K562 (cell line): ENCODE measurements around the gene EXOC3L2. TPM values are rescaled to one million over a fixed set of nuclear protein-coding genes. Genes with fewer than 3 reads are reported as not detected.
"Not testable (repeated sequence)": the region's sequence is repeated elsewhere in the genome, so short reads cannot be mapped to it uniquely, and the experiment has no call there.

Source experiments
- ATAC-seq: fragments of 200-7000 bp; cut with Tn5 transposase; 3 replicates; pipeline ENCODE4 v1.9.1; 2020; ENCODE audit warnings: moderate library complexity
- BruUV-seq: library from RNA; stranded (reverse); fragments of 400-500 nt; replicated peaks from 2 replicates; lab custom pipeline; 2021; lab: Mats Ljungman, UMichigan
- CTCF ChIA-PET: fragments of 300-600 bp; formaldehyde crosslinking; extraction: SDS; loops from one replicate; lab custom pipeline; 2021; ENCODE audit warnings: low intra/inter-chr PET ratio; lab: Yijun Ruan, JAX
- POLR2A ChIA-PET: fragments of 300-600, 350-650 bp; sonication (Branson Sonifier 250); formaldehyde crosslinking; extraction: SDS; loops from one replicate; lab custom pipeline; 2021; ENCODE audit warnings: antibody characterized with exemption, inconsistent platforms; lab: Yijun Ruan, JAX
- DNase-seq, 4 experiments: peaks; one replicate each; pipeline versions ENCODE4 v3.0.0 to v3.0.0-alpha.2; 2011 to 2018; ENCODE audit warnings: low spot score in 3 of 4, mixed read lengths in 3 of 4; ENCODE audit errors: extremely low read depth in 1 of 4
- FAIRE-seq: peaks from 2 replicates; lab custom pipeline; 2011; peaks lifted over from hg19 to GRCh38; lab: Jason Lieb, UNC
- H2AFZ ChIP-seq: 2 replicates; pipeline ENCODE4 v1.6.0; 2011; ENCODE audit warnings: low read depth, low read length, control low read depth, inconsistent platforms
- H3K27ac ChIP-seq: fragments of 200-600 bp; 3 replicates; pipeline ENCODE4 v1.8.0; 2011; ENCODE audit warnings: low read depth, mild to moderate bottlenecking, control low read depth, inconsistent platforms, low read length, moderate library complexity, mixed read lengths; ENCODE audit errors: extremely low read depth
- H3K27me3 ChIP-seq, 2 experiments: fragments of 300-600 bp in 1 of 2; 2 replicates in 1 of 2; 3 replicates in 1 of 2; pipeline versions ENCODE4 v1.6.0 to v1.8.0; 2011; ENCODE audit warnings: inconsistent platforms in 2 of 2, low read length in 2 of 2, mild to moderate bottlenecking in 1 of 2, mixed read lengths in 1 of 2, moderate library complexity in 1 of 2; ENCODE audit not compliant: control insufficient read depth in 2 of 2, insufficient read depth in 2 of 2
- H3K36me3 ChIP-seq: fragments of 300-600 bp; 3 replicates; pipeline ENCODE4 v1.8.0; 2011; ENCODE audit warnings: mild to moderate bottlenecking, low read length, inconsistent platforms; ENCODE audit not compliant: control insufficient read depth, insufficient read depth
- H3K4me1 ChIP-seq, 2 experiments: fragments of 200-600 bp in 1 of 2; replicated peaks in 1 of 2; 2 replicates in 1 of 2; 3 replicates in 1 of 2; pipeline versions ENCODE4 v1.5.1 to v1.8.0; 2011; ENCODE audit warnings: inconsistent platforms in 2 of 2, low read length in 2 of 2, mild to moderate bottlenecking in 1 of 2, mixed read lengths in 1 of 2, moderate library complexity in 1 of 2; ENCODE audit not compliant: control insufficient read depth in 2 of 2, insufficient read depth in 2 of 2
- H3K4me2 ChIP-seq: 2 replicates; pipeline ENCODE4 v1.6.1; 2011; ENCODE audit warnings: low read length, control low read depth, inconsistent platforms, mixed read lengths; ENCODE audit not compliant: insufficient read depth
- H3K4me3 ChIP-seq: fragments of 200-600 bp; sonication (generic), shearing (Covaris generic); 2 replicates; pipeline ENCODE4 v1.5.1; 2016; ENCODE audit warnings: control low read depth, inconsistent platforms
- H3K79me2 ChIP-seq: fragments of 200-600 bp; 3 replicates; pipeline ENCODE4 v1.8.0; 2011; ENCODE audit warnings: low read length, inconsistent platforms; ENCODE audit not compliant: control insufficient read depth, insufficient read depth
- H3K9ac ChIP-seq, 2 experiments: 2 replicates each; pipeline versions ENCODE4 v1.6.0 to v1.6.1; 2011; ENCODE audit warnings: low read depth in 2 of 2, low read length in 2 of 2, control low read depth in 1 of 2, inconsistent platforms in 1 of 2, mild to moderate bottlenecking in 1 of 2, mixed read lengths in 1 of 2; ENCODE audit not compliant: insufficient read depth in 1 of 2
- H3K9me1 ChIP-seq: one replicate; pipeline ENCODE4 v1.6.0; 2011; ENCODE audit warnings: inconsistent platforms, mild to moderate bottlenecking, low read length, moderate library complexity; ENCODE audit not compliant: control insufficient read depth, insufficient read depth
- H3K9me3 ChIP-seq: replicated peaks from 2 replicates; pipeline ENCODE4 v1.5.1; 2011; ENCODE audit warnings: low read depth, low read length, inconsistent platforms; ENCODE audit not compliant: control insufficient read depth, insufficient read depth
- H4K20me1 ChIP-seq: replicated peaks from 2 replicates; pipeline ENCODE4 v1.6.1; 2011; ENCODE audit warnings: low read length, inconsistent platforms, mixed read lengths; ENCODE audit not compliant: control insufficient read depth, insufficient read depth
- NEUROD1 ChIP-seq: fragments of 150-350 bp; IDR thresholded peaks from 2 replicates; pipeline ENCODE4 v1.6.1; 2014; ENCODE audit warnings: borderline replicate concordance, low read length, low read depth; ENCODE audit not compliant: partially characterized antibody
- ZBTB33 ChIP-seq: sonication (generic); formaldehyde crosslinking; IDR thresholded peaks from 2 replicates; pipeline ENCODE4 v1.8.1; 2023; ENCODE audit warnings: mild to moderate bottlenecking, missing genetic modification reagents
- ZNF263 ChIP-seq: sonication (generic); formaldehyde crosslinking; IDR thresholded peaks from 2 replicates; pipeline ENCODE4 v1.8.0; 2022; ENCODE audit warnings: mild to moderate bottlenecking, missing genetic modification reagents, borderline replicate concordance
- WGBS: fragments of 100-300 bp; shearing (Covaris generic); methylation state at CpG from one replicate; pipeline ENCODE4 v1.1.6; 2016; ENCODE audit warnings: low coverage, mixed read lengths; ENCODE audit not compliant: insufficient coverage; ENCODE audit errors: missing lambda C conversion rate; 5-methylcytosine and 5-hydroxymethylcytosine counted together
- in situ Hi-C: fragments of 300-500 bp; cut with MboI; formaldehyde crosslinking; loops from 4 replicates; pipeline ENCODE4 v1.15.0; 2018; ENCODE audit warnings: inconsistent platforms, mixed read lengths
- intact Hi-C: fragments of 100-400 bp; cut with micrococcal nuclease; formaldehyde crosslinking; loops from 2 replicates; pipeline ENCODE4 v1.14.2; 2022
- polyA plus RNA-seq, 8 experiments: library from polyadenylated mRNA; depleted of rRNA in 4 of 8; stranded (reverse) in 5 of 8; unstranded in 3 of 8; fragments of >200 nt; fragmentation: Nextera tagmentation in 2 of 8; fragmentation: Illumina TruSeq in 1 of 8; extraction: Ambion mirVana in 2 of 8; extraction: Trizol in 1 of 8; gene quantifications; 2 replicates each; pipeline versions ENCODE4 v1.2.1 to v1.2.3, GENCODE V29; 2011 to 2014; ENCODE audit warnings: inconsistent platforms in 1 of 8, missing spikeins in 1 of 8
- total RNA-seq, 7 experiments: library from RNA; depleted of rRNA in 6 of 7; stranded (reverse); fragments of >200 nt in 6 of 7; fragmentation: Illumina TruSeq in 2 of 7; extraction: Trizol in 2 of 7; gene quantifications; 2 replicates each; pipeline versions ENCODE4 v1.2.1 to v1.2.3, GENCODE V29; 2011 to 2021; ENCODE audit warnings: low replicate concordance in 1 of 7

EXOC3L2 gene
- total and polyA plus RNA-seq, 9 of the 15 experiments (the other 6 are each of a cell fraction or from before 2014, with no cell fraction given), result 0.31 to 19.0 (median 2.4) TPM

- ATAC-seq (no peak), DNase-seq (no peak)
- H2AFZ ChIP-seq, result no peak overlapping the region
- CTCF ChIA-PET, result no interaction called here
- no peak overlapping the region for H3K9ac ChIP-seq
- no peaks in the 10 kb centered on the region for H3K9me1 ChIP-seq
- WGBS, result 37% methylated on average over 3 of the region's 3 CpGs
- H3K79me2 ChIP-seq, result no peaks in the 10 kb centered on the region
- POLR2A ChIA-PET, result interaction anchor here (1.4 kb wide), 1 partner anchor 13 kb away, joined by 3 read pairs; the partner anchor contains the start of gene EXOC3L2
- intact Hi-C loops (no loop called here), in situ Hi-C loops (no loop called here)
- H3K27ac ChIP-seq, result no peak overlapping the region
- TF ChIP-seq ZNF263 (CRISPR knock-in tag) (no peak), NEUROD1 (no peak), ZBTB33 (CRISPR knock-in tag) (no peak)
- TF ChIP-seq, all 486 proteins: peak for 0
- Histone ChIP-seq H3K27me3 (no peaks in the 10 kb centered on the region), H3K4me1 (peaks cover 0 to 12% of the 10 kb centered on the region in 2 experiments; a peak in 2 of 5 replicates), H3K4me2 (no peak overlapping the region), H4K20me1 (no peaks in the 10 kb centered on the region), H3K36me3 (peaks cover 10% of the 10 kb centered on the region), H3K9me3 (no peaks in the 10 kb centered on the region), H3K4me3 (no peak overlapping the region)
- no peak for FAIRE-seq
- BruUV-seq, result no TSS peak
These were observed 13.3 kb downstream of the EXOC3L2 start for GRCh38 chr19:45231891-45232290.

- intact Hi-C loops, result not testable (repeated sequence)
These were observed 16.2 kb downstream of the EXOC3L2 start for GRCh38 chr19:45229056-45229455.

More at GRCh38 chr19:45229056-45229455, 16.2 kb downstream of the EXOC3L2 start:
- in situ Hi-C loops, H3K9ac ChIP-seq, DNase-seq, CTCF ChIA-PET, H3K27me3 ChIP-seq, H4K20me1 ChIP-seq, H3K4me2 ChIP-seq, H3K9me1 ChIP-seq, BruUV-seq, H3K79me2 ChIP-seq, H3K4me1 ChIP-seq, FAIRE-seq, H3K27ac ChIP-seq, H3K9me3 ChIP-seq, H3K4me3 ChIP-seq, H2AFZ ChIP-seq, ATAC-seq: not testable (repeated sequence)
- H3K36me3 ChIP-seq, result peaks cover 10% of the 10 kb centered on the region
- 46% methylated on average over 2 of the region's 2 CpGs for WGBS
- POLR2A ChIA-PET, result interaction anchor here (0.9 kb wide), 1 partner anchor 9 kb away, joined by 4 read pairs; no protein-coding TSS in a partner anchor
